ENCODE data around the gene SPEM1. TPM values are rescaled to one million over a fixed set of nuclear protein-coding genes. Genes with fewer than 3 reads are reported as not detected.
A peak's percentile ranks its signal among the peaks of the same experiment; 100 is the strongest.

SPEM1 gene
- total RNA-seq, 4 donors from 2014 or later, result not detected

- intact Hi-C loops (cut with DNase I), result no loop called here
- Histone ChIP-seq H3K4me3 (replicated peaks in 1 of 3) (peak overlapping the region in 1 of 3 donors; percentile 79), H3K27ac (peak overlapping the region in 2 of 3 donors; percentile 18 to 93), H3K27me3 (no peaks in the 10 kb centered on the region), H3K9me3 (no peaks in the 10 kb centered on the region), H3K4me1 (peaks cover 11 to 18% of the 10 kb centered on the region in 2 donors), H3K36me3 (peaks cover 8 to 13% of the 10 kb centered on the region in 2 donors)
- no peak for DNase-seq
- 64 to 66% methylated on average over 23 to 33 of the region's 42 CpGs for WGBS, 2 donors
- TF ChIP-seq CTCF (IDR thresholded peaks at IDR 0.05), result no peak
- no peak for TF ChIP-seq POLR2A (IDR thresholded peaks at IDR 0.05)
Measured at GRCh38 chr17:7392696-7393612, 27.2 kb upstream of the SPEM1 start.

GRCh38 chr17:7393613-7394451 is 26.3 kb upstream of the SPEM1 start:
- intact Hi-C loops (cut with DNase I), result no loop called here

GRCh38 chr17:7394452-7395191 is 25.5 kb upstream of the SPEM1 start, which contains the start of gene PLSCR3:
Gene PLSCR3 (minus strand): TSS chr17:7394525. CDS start chr17:7394110, 415 bp downstream.
- TF ChIP-seq POLR2A (IDR thresholded peaks at IDR 0.05) (peak in 1 of 2 donors; percentile 91), CTCF (IDR thresholded peaks at IDR 0.05) (peak in 5 of 6 experiments; percentile 20 to 46 (median 41))
- intact Hi-C loops (cut with DNase I), result no loop called here
- H3K4me3 ChIP-seq (replicated peaks in 1 of 3), result peak within 1 kb of the TSS; percentile 65 to 79 (median 67)
- peaks cover 0 to 5% of the 10 kb centered on the region in 2 donors for H3K36me3 ChIP-seq
- H3K4me1 ChIP-seq, result peaks cover 11 to 18% of the 10 kb centered on the region in 2 donors
- H3K27ac ChIP-seq, result peak within 1 kb of the TSS; percentile 72 to 93 (median 92)
- WGBS, 2 donors, result 1 to 5% methylated on average over 12 to 15 of the region's 71 CpGs
- no peaks in the 10 kb centered on the region for H3K9me3 ChIP-seq
- peak; percentile 86 to 89 for DNase-seq
- H3K27me3 ChIP-seq, result no peaks in the 10 kb centered on the region

More at GRCh38 chr17:7393613-7394451, 26.3 kb upstream of the SPEM1 start:
- H3K36me3 ChIP-seq, result peaks cover 3 to 13% of the 10 kb centered on the region in 2 donors
- WGBS, 2 donors, result 7 to 13% methylated on average over 33 to 39 of the region's 48 CpGs
- H3K27me3 ChIP-seq, result no peaks in the 10 kb centered on the region
- peaks cover 11 to 18% of the 10 kb centered on the region in 2 donors for H3K4me1 ChIP-seq
- no peaks in the 10 kb centered on the region for H3K9me3 ChIP-seq
- peak overlapping the region; percentile 65 to 79 (median 67) for H3K4me3 ChIP-seq (replicated peaks in 1 of 3)
- DNase-seq, result peak; percentile 45 to 61
- TF ChIP-seq POLR2A (IDR thresholded peaks at IDR 0.05) (no peak), CTCF (IDR thresholded peaks at IDR 0.05) (no peak)
- H3K27ac ChIP-seq, result peak overlapping the region; percentile 72 to 93 (median 92)

- 90 to 98% methylated on average over 4 of the region's 4 CpGs for WGBS, 2 donors
- DNase-seq, result no peak
- no peak overlapping the region for H3K27ac ChIP-seq
- no peak overlapping the region for H3K4me3 ChIP-seq (replicated peaks in 1 of 3)
- intact Hi-C loops (cut with DNase I), result no loop called here
- H3K4me1 ChIP-seq, result peaks cover 11 to 18% of the 10 kb centered on the region in 2 donors
- H3K9me3 ChIP-seq, result no peaks in the 10 kb centered on the region
- H3K27me3 ChIP-seq, result no peaks in the 10 kb centered on the region
- TF ChIP-seq CTCF (IDR thresholded peaks at IDR 0.05) (no peak), POLR2A (IDR thresholded peaks at IDR 0.05) (no peak)
- H3K36me3 ChIP-seq, result no peaks in the 10 kb centered on the region
Measured at GRCh38 chr17:7396147-7396546, 24.0 kb upstream of the SPEM1 start.

Data from thyroid gland (tissue), 4 donors.